K562 (cell line): ENCODE results near the gene PLEKHM3. TPM values are rescaled to one million over a fixed set of nuclear protein-coding genes. Genes with fewer than 3 reads are reported as not detected.

Experiments used
- BRD4 ChIP-seq: fragments of 200-600 bp; sonication (generic); IDR thresholded peaks from 2 replicates; pipeline ENCODE4 v1.6.1; 2017; ENCODE audit warnings: inconsistent platforms
- CHCHD3 ChIP-seq: fragments of 250-450 bp; sonication (Bioruptor Pico); IDR thresholded peaks from 2 replicates; pipeline ENCODE4 v2.1.2; 2022; ENCODE audit warnings: mild to moderate bottlenecking
- CREM ChIP-seq: IDR thresholded peaks from 2 replicates; pipeline ENCODE4 v1.6.1; 2014; ENCODE audit warnings: antibody characterized with exemption, low read depth
- DMBX1 ChIP-seq: fragments of 250-450 bp; sonication (Bioruptor Pico); IDR thresholded peaks from 2 replicates; pipeline ENCODE4 v1.8.0; 2022; ENCODE audit warnings: inconsistent platforms, mild to moderate bottlenecking, moderate library complexity, borderline replicate concordance
- EP300 ChIP-seq: IDR thresholded peaks from 2 replicates; pipeline ENCODE4 v1.6.1; 2012; ENCODE audit warnings: low read length, improper control_type of control experiment
- ETS2 ChIP-seq: IDR thresholded peaks from 2 replicates; pipeline ENCODE4 v1.6.1; 2016; ENCODE audit warnings: borderline replicate concordance, missing genetic modification characterization, mild to moderate bottlenecking, moderate library complexity, missing compliant biosample characterization; ENCODE audit not compliant: poor library complexity, severe bottlenecking
- FOSL1 ChIP-seq: fragments of 200-800 bp; sonication (Bioruptor generic); conservative IDR thresholded peaks from 2 replicates; pipeline ENCODE4 v1.6.1; 2016; ENCODE audit warnings: missing genetic modification characterization, missing compliant biosample characterization
- HDAC1 ChIP-seq, 2 experiments: fragments of 450-650 bp; IDR thresholded peaks; 2 replicates each; pipeline ENCODE4 v1.6.1; 2016 to 2017; ENCODE audit warnings: inconsistent platforms in 1 of 2, mild to moderate bottlenecking in 1 of 2, moderate library complexity in 1 of 2
- HNRNPUL1 ChIP-seq: fragments of 200-400 bp; formaldehyde crosslinking; IDR thresholded peaks from 2 replicates; pipeline ENCODE4 v1.6.1; 2017; ENCODE audit warnings: low read length
- KHSRP ChIP-seq: fragments of 450-650 bp; IDR thresholded peaks from 2 replicates; pipeline ENCODE4 v1.6.1; 2017
- KLF1 ChIP-seq: fragments of 450-650 bp; IDR thresholded peaks from 2 replicates; pipeline ENCODE4 v1.6.1; 2016; ENCODE audit warnings: missing genetic modification characterization, missing compliant biosample characterization
- KLF6 ChIP-seq: fragments of 250-450 bp; sonication (Bioruptor Pico); IDR thresholded peaks from 2 replicates; pipeline ENCODE4 v1.4.0; 2020; ENCODE audit warnings: mild to moderate bottlenecking, moderate library complexity, borderline replicate concordance
- NCOA2 ChIP-seq, 2 experiments: fragments of 450-650 bp; IDR thresholded peaks; 2 replicates each; pipeline ENCODE4 v1.6.1; 2018; ENCODE audit warnings: mild to moderate bottlenecking in 2 of 2, moderate library complexity in 1 of 2; ENCODE audit not compliant: partially characterized antibody in 2 of 2
- PHTF2 ChIP-seq: fragments of 250-450 bp; sonication (Bioruptor Pico); IDR thresholded peaks from 2 replicates; pipeline ENCODE4 v1.5.0; 2021; ENCODE audit warnings: mild to moderate bottlenecking
- POLR3G ChIP-seq: IDR thresholded peaks from 2 replicates; pipeline ENCODE4 v1.6.1; 2011; ENCODE audit not compliant: insufficient read length, insufficient replicate concordance; ENCODE audit errors: extremely low read depth
- PRPF4 ChIP-seq: fragments of 200-400 bp; formaldehyde crosslinking; IDR thresholded peaks from one replicate; pipeline ENCODE4 v1.6.1; 2017; ENCODE audit warnings: low read length, low read depth, mild to moderate bottlenecking; ENCODE audit not compliant: insufficient read depth, poor library complexity, severe bottlenecking
- RNF2 ChIP-seq: sonication (generic); IDR thresholded peaks from 2 replicates; pipeline ENCODE4 v1.6.1; 2016
- SAP30 ChIP-seq: fragments of 200-600 bp; sonication (generic); IDR thresholded peaks from 2 replicates; pipeline ENCODE4 v1.6.1; 2012; ENCODE audit warnings: borderline replicate concordance, low read depth, mild to moderate bottlenecking, moderate library complexity, low read length, control low read depth, inconsistent platforms; ENCODE audit not compliant: insufficient read depth, poor library complexity, severe bottlenecking
- SMAD1 ChIP-seq: fragments of 150-350 bp; IDR thresholded peaks from 2 replicates; pipeline ENCODE4 v1.6.1; 2014; ENCODE audit warnings: low read length, low read depth; ENCODE audit not compliant: partially characterized antibody
- TEAD2 ChIP-seq: fragments of 450-650 bp; IDR thresholded peaks from 2 replicates; pipeline ENCODE4 v1.6.1; 2016; ENCODE audit warnings: missing genetic modification characterization, control low read depth, missing compliant biosample characterization
- ZNF232 ChIP-seq: sonication (generic); formaldehyde crosslinking; IDR thresholded peaks from 2 replicates; pipeline ENCODE4 v1.8.0; 2022; ENCODE audit warnings: mild to moderate bottlenecking, missing genetic modification reagents
- ZNF280B ChIP-seq: fragments of 250-450 bp; sonication (Bioruptor Pico); IDR thresholded peaks from 2 replicates; pipeline ENCODE4 v1.5.1; 2021; ENCODE audit warnings: mild to moderate bottlenecking
- ZNF436 ChIP-seq: fragments of 250-450, 450-650 bp; sonication (Bioruptor Pico); formaldehyde crosslinking; IDR thresholded peaks from 2 replicates; pipeline ENCODE4 v1.7.0; 2020; ENCODE audit warnings: mild to moderate bottlenecking
- ZNF589 ChIP-seq: fragments of 200-800 bp; sonication (Bioruptor generic); IDR thresholded peaks from 2 replicates; pipeline ENCODE4 v1.6.1; 2016; ENCODE audit warnings: low read depth, missing genetic modification characterization, missing compliant biosample characterization
- ZNF644 ChIP-seq: fragments of 200-800 bp; sonication (Bioruptor generic); IDR thresholded peaks from 2 replicates; pipeline ENCODE4 v1.6.1; 2016; ENCODE audit warnings: low read depth, missing genetic modification characterization, missing compliant biosample characterization
- polyA plus RNA-seq, 8 experiments: library from polyadenylated mRNA; depleted of rRNA in 4 of 8; stranded (reverse) in 5 of 8; unstranded in 3 of 8; fragments of >200 nt; fragmentation: Nextera tagmentation in 2 of 8; fragmentation: Illumina TruSeq in 1 of 8; extraction: Ambion mirVana in 2 of 8; extraction: Trizol in 1 of 8; gene quantifications; 2 replicates each; pipeline versions ENCODE4 v1.2.1 to v1.2.3, GENCODE V29; 2011 to 2014; ENCODE audit warnings: inconsistent platforms in 1 of 8, missing spikeins in 1 of 8
- total RNA-seq, 7 experiments: library from RNA; depleted of rRNA in 6 of 7; stranded (reverse); fragments of >200 nt in 6 of 7; fragmentation: Illumina TruSeq in 2 of 7; extraction: Trizol in 2 of 7; gene quantifications; 2 replicates each; pipeline versions ENCODE4 v1.2.1 to v1.2.3, GENCODE V29; 2011 to 2021; ENCODE audit warnings: low replicate concordance in 1 of 7
- TF ChIP-seq, protein P1 (sequence below): fragments of 150-350 bp; conservative IDR thresholded peaks from 2 replicates; pipeline ENCODE4 v1.6.1; 2014; ENCODE audit warnings: low read length

PLEKHM3 gene
- total and polyA plus RNA-seq, 9 of the 15 experiments (the other 6 are each of a cell fraction or from before 2014, with no cell fraction given) = 0.24 to 1.6 (median 1.0) TPM

- TF ChIP-seq ETS2 (tag) = peak; percentile 98
- peak; percentile 100 for TF ChIP-seq DMBX1 (CRISPR knock-in tag)
- TF ChIP-seq SAP30 = no peak
- peak; percentile 100 for TF ChIP-seq KLF6 (CRISPR knock-in tag)
- TF ChIP-seq PRPF4 = no peak
- TF ChIP-seq CHCHD3 = peak; percentile 96
- TF ChIP-seq HDAC1 (IDR thresholded peaks at IDR 0.05) = no peak
- peak; percentile 100 for TF ChIP-seq ZNF589 (CRISPR knock-in tag)
- peak; percentile 96 for TF ChIP-seq PHTF2 (CRISPR knock-in tag)
- no peak for TF ChIP-seq NCOA2 (IDR thresholded peaks at IDR 0.05; ENCODE audit: partially characterized antibody in 2 of 2)
- peak; percentile 76 for TF ChIP-seq FOSL1 (tag)
- peak; percentile 99 for TF ChIP-seq TEAD2
- TF ChIP-seq ZNF644 = peak; percentile 100
- no peak for TF ChIP-seq ZNF232 (CRISPR knock-in tag)
- TF ChIP-seq KLF1 (tag) = peak; percentile 98
- TF ChIP-seq CREM = no peak
- peak; percentile 40; the same call in 1 of the 2 replicates for TF ChIP-seq ZNF436 (CRISPR knock-in tag)
- no peak for TF ChIP-seq KHSRP
- TF ChIP-seq, protein P1, sequence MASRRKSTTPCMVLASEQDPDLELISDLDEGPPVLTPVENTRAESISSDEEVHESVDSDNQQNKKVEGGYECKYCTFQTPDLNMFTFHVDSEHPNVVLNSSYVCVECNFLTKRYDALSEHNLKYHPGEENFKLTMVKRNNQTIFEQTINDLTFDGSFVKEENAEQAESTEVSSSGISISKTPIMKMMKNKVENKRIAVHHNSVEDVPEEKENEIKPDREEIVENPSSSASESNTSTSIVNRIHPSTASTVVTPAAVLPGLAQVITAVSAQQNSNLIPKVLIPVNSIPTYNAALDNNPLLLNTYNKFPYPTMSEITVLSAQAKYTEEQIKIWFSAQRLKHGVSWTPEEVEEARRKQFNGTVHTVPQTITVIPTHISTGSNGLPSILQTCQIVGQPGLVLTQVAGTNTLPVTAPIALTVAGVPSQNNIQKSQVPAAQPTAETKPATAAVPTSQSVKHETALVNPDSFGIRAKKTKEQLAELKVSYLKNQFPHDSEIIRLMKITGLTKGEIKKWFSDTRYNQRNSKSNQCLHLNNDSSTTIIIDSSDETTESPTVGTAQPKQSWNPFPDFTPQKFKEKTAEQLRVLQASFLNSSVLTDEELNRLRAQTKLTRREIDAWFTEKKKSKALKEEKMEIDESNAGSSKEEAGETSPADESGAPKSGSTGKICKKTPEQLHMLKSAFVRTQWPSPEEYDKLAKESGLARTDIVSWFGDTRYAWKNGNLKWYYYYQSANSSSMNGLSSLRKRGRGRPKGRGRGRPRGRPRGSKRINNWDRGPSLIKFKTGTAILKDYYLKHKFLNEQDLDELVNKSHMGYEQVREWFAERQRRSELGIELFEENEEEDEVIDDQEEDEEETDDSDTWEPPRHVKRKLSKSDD = no peak
- no peak for TF ChIP-seq EP300
- TF ChIP-seq RNF2 = peak; percentile 22; the same call in 1 of the 2 replicates
- TF ChIP-seq POLR3G = no peak
- TF ChIP-seq BRD4 = no peak
- TF ChIP-seq ZNF280B = peak; percentile 93
- no peak for TF ChIP-seq SMAD1
- no peak for TF ChIP-seq HNRNPUL1
Measured at GRCh38 chr2:207772081-207772843, 253.1 kb downstream of the PLEKHM3 start (continued).
